Stomach (tissue), 4 donors: ENCODE data around the gene AGTRAP.

Source experiments
- CTCF ChIP-seq, 7 experiments: fragments of 450-650 bp in 4 of 7; fragments of 200-600 bp in 3 of 7; sonication (generic) in 3 of 7; IDR thresholded peaks; one replicate each; pipeline ENCODE4 v1.5.1; 2016 to 2019; ENCODE audit warnings: antibody characterized with exemption in 7 of 7, control low read depth in 2 of 7, mild to moderate bottlenecking in 1 of 7
- EP300 ChIP-seq: sonication (generic); formaldehyde crosslinking; IDR thresholded peaks from one replicate; pipeline ENCODE4 v1.6.1; 2017; ENCODE audit warnings: antibody characterized with exemption

GRCh38 chr1:11761988-11762406 is 26.1 kb downstream of the AGTRAP start, which contains the start of gene C1orf167:
- TF ChIP-seq CTCF (IDR thresholded peaks at IDR 0.05) (no peak), EP300 (no peak)
